H1 (cell line): ENCODE measurements around the gene SH2D5. TPM values are rescaled to one million over a fixed set of nuclear protein-coding genes. Genes with fewer than 3 reads are reported as not detected.

ENCODE experiments used
- NRF1 ChIP-seq: IDR thresholded peaks from 2 replicates; pipeline ENCODE4 v1.6.1; 2011; ENCODE audit warnings: mild to moderate bottlenecking, low read depth, low read length, improper control_type of control experiment
- SIN3A ChIP-seq, 2 experiments: IDR thresholded peaks in 1 of 2; conservative IDR thresholded peaks in 1 of 2; 2 replicates each; pipeline ENCODE4 v1.6.1; 2011 to 2012; ENCODE audit warnings: low read length in 2 of 2, improper control_type of control experiment in 1 of 2, low read depth in 1 of 2, mild to moderate bottlenecking in 1 of 2
- SUZ12 ChIP-seq: fragments of 200-600 bp; sonication (generic); IDR thresholded peaks from 2 replicates; pipeline ENCODE4 v1.6.1; 2012; ENCODE audit warnings: mild to moderate bottlenecking, inconsistent platforms, low read length, moderate library complexity, mixed read lengths
- TCF12 ChIP-seq: IDR thresholded peaks from 2 replicates; pipeline ENCODE4 v1.6.1; 2011; ENCODE audit warnings: low read depth, mild to moderate bottlenecking, low read length
- polyA plus RNA-seq, 7 experiments: library from polyadenylated mRNA; depleted of rRNA in 3 of 7; stranded (reverse) in 5 of 7; unstranded in 2 of 7; fragments of >200 nt in 5 of 7; fragments of 200-250 nt in 2 of 7; gene quantifications; 1 replicate in 5 of 7; 2 replicates in 1 of 7; 4 replicates in 1 of 7; pipeline versions ENCODE4 v1.2.1 to v1.2.3, GENCODE V29; 2011 to 2013; ENCODE audit warnings: missing spikeins in 2 of 7, mixed read lengths in 2 of 7
- total RNA-seq: library from RNA; stranded (reverse); fragmentation: NEBNext Ultra II Directional; extraction: Animal tissue kit (Norgen Biotek cat#: 25700); gene quantifications from 2 replicates; pipeline ENCODE4 v1.2.1, GENCODE V29; 2021
- TF ChIP-seq, protein P1 (sequence below): fragments of 300-600 bp; sonication (generic); IDR thresholded peaks from 2 replicates; pipeline ENCODE4 v1.7.1; 2012; ENCODE audit warnings: low read length, moderate library complexity, mild to moderate bottlenecking, inconsistent platforms; ENCODE audit not compliant: insufficient replicate concordance

SH2D5 gene
- total and polyA plus RNA-seq, 2 of the 8 experiments (the other 6 are each of a cell fraction or from before 2014, with no cell fraction given) = 13.2 to 18.4 TPM

- TF ChIP-seq, protein P1, sequence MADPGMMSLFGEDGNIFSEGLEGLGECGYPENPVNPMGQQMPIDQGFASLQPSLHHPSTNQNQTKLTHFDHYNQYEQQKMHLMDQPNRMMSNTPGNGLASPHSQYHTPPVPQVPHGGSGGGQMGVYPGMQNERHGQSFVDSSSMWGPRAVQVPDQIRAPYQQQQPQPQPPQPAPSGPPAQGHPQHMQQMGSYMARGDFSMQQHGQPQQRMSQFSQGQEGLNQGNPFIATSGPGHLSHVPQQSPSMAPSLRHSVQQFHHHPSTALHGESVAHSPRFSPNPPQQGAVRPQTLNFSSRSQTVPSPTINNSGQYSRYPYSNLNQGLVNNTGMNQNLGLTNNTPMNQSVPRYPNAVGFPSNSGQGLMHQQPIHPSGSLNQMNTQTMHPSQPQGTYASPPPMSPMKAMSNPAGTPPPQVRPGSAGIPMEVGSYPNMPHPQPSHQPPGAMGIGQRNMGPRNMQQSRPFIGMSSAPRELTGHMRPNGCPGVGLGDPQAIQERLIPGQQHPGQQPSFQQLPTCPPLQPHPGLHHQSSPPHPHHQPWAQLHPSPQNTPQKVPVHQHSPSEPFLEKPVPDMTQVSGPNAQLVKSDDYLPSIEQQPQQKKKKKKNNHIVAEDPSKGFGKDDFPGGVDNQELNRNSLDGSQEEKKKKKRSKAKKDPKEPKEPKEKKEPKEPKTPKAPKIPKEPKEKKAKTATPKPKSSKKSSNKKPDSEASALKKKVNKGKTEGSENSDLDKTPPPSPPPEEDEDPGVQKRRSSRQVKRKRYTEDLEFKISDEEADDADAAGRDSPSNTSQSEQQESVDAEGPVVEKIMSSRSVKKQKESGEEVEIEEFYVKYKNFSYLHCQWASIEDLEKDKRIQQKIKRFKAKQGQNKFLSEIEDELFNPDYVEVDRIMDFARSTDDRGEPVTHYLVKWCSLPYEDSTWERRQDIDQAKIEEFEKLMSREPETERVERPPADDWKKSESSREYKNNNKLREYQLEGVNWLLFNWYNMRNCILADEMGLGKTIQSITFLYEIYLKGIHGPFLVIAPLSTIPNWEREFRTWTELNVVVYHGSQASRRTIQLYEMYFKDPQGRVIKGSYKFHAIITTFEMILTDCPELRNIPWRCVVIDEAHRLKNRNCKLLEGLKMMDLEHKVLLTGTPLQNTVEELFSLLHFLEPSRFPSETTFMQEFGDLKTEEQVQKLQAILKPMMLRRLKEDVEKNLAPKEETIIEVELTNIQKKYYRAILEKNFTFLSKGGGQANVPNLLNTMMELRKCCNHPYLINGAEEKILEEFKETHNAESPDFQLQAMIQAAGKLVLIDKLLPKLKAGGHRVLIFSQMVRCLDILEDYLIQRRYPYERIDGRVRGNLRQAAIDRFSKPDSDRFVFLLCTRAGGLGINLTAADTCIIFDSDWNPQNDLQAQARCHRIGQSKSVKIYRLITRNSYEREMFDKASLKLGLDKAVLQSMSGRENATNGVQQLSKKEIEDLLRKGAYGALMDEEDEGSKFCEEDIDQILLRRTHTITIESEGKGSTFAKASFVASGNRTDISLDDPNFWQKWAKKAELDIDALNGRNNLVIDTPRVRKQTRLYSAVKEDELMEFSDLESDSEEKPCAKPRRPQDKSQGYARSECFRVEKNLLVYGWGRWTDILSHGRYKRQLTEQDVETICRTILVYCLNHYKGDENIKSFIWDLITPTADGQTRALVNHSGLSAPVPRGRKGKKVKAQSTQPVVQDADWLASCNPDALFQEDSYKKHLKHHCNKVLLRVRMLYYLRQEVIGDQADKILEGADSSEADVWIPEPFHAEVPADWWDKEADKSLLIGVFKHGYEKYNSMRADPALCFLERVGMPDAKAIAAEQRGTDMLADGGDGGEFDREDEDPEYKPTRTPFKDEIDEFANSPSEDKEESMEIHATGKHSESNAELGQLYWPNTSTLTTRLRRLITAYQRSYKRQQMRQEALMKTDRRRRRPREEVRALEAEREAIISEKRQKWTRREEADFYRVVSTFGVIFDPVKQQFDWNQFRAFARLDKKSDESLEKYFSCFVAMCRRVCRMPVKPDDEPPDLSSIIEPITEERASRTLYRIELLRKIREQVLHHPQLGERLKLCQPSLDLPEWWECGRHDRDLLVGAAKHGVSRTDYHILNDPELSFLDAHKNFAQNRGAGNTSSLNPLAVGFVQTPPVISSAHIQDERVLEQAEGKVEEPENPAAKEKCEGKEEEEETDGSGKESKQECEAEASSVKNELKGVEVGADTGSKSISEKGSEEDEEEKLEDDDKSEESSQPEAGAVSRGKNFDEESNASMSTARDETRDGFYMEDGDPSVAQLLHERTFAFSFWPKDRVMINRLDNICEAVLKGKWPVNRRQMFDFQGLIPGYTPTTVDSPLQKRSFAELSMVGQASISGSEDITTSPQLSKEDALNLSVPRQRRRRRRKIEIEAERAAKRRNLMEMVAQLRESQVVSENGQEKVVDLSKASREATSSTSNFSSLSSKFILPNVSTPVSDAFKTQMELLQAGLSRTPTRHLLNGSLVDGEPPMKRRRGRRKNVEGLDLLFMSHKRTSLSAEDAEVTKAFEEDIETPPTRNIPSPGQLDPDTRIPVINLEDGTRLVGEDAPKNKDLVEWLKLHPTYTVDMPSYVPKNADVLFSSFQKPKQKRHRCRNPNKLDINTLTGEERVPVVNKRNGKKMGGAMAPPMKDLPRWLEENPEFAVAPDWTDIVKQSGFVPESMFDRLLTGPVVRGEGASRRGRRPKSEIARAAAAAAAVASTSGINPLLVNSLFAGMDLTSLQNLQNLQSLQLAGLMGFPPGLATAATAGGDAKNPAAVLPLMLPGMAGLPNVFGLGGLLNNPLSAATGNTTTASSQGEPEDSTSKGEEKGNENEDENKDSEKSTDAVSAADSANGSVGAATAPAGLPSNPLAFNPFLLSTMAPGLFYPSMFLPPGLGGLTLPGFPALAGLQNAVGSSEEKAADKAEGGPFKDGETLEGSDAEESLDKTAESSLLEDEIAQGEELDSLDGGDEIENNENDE = no peak
- TF ChIP-seq NRF1 (no peak), TCF12 (no peak), SUZ12 (no peak), SIN3A (conservative IDR thresholded peaks at IDR 0.05 in 1 of 2, IDR thresholded peaks at IDR 0.05 in 1 of 2; ENCODE audit: low read depth in 1 of 2, low read length in 2 of 2) (no peak)
Observed at GRCh38 chr1:20712215-20712577, 20.3 kb downstream of the SH2D5 start (continued).
